ENCODE measurements around the gene WWC2. TPM values are rescaled to one million over a fixed set of nuclear protein-coding genes. Genes with fewer than 3 reads are reported as not detected.
"Not testable (repeated sequence)": the region's sequence is repeated elsewhere in the genome, so short reads cannot be mapped to it uniquely, and the experiment has no call there.

The WWC2 gene
- total RNA-seq, 1 donor from 2014 or later, result 34.4 TPM

DNA sequence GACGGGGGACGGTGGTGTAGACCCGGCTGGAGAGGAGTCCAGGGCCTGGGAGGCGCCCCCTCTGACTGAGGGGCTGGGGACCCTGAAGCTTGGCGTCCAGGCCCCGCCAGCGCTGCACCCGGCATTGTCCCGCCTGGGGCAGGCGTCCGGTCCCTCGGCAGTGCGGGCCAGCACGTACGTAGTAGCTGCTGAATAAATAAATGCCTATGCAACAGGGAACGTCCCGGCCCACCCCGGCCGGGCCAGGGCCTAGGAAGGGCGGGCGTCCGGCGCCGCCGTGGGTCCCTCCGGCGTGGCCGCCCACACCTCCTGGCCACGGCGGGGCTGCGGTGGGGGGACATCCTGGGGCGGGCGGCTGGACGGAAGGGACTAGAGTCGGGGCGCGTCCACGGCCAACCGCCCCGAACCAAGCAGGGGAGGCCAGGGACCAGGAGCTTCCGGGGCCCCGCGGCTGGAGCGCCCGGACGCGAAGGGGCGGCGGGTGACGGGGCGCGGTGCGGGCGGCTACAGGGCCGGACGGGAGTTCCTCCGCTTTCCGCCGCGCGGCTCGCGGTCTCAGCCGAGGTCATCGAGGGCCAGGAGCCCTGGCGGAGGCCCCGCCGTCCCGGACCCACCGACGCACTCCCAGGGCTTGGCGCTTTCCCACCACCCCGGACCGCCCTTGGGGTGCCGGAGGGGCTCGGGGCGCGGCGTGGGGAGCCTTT, 886 bp upstream of the WWC2 start:
- ATAC-seq (ENCODE audit: poor library complexity), result peak; percentile 79
- intact Hi-C loops (cut with DNase I), result no loop called here
- peak; percentile 78 for DNase-seq

DNA sequence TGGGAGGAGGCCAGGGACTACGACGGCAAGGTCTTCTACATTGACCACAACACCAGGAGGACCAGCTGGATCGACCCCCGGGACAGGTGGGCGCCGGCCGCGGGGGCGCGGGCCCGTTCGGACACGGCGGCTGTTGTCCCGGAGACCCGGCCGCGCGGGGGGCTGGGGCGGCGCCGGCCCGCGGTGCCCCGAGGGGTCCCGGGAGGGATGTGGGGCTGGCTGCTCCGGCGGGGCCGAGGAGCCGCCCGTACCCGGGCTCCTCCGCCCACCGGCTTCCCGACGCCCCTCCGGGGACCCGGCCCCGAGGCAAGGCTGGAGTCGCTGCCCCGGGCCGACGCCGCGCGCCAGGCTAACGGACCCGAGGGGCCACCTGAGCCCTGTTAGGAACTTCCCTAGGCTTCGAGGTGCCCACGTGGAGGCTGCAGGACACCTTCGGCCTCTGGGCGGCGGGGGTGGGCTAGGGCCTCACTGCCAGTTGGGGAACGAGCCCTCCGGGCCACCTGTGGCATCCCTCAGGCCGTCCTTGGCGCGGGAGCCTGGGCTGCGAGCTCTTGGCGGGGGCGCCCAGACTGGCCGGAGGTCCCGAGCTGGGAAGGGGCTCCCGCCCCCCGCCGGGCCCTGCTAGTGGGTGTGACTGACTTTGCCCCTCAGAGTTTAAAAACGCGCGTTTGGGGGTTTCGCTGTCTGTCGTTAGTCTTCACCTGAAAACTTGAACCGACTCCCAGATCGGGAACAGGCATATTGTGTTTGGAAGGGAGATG, 660 bp downstream of the WWC2 start:
- intact Hi-C loops (cut with DNase I), result no loop called here
- ATAC-seq (ENCODE audit: poor library complexity) (no peak), DNase-seq (peak; percentile 56)

DNA sequence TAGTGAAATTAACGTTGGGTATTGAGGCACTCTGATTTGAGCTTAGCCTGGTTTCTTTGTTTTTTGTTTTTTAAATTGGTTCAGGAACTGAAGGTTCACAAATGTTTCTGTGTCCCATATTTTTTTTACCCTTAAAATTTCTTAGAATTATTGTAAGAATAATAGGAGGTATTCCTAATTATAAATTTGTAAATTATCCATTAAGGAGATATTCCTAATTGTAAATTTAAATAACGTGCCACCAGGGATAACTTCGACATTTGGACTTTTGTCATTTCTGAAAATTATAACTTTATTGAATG, 1.2 kb downstream of the WWC2 start:
- no peak for ATAC-seq (ENCODE audit: poor library complexity)
- DNase-seq, result no peak
- intact Hi-C loops (cut with DNase I), result no loop called here

DNA sequence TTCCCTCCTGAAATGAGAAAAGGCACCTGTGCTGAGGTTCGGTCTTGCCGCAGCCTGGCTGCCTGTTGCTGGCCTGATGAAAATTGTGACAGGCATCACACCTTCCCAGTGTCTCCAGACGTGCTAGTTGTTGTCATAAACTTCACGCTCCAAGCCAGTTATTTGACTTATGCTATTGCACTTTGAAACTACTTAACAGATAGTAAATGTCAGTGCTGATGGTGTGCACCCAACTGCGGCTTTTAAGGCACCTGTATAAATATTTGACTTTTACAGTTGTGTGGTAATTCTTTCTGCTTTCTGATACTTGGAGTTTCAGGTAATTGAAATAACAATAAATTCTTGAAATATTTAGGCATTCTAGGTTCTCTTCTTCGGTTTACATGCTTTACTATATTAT, 1.8 kb downstream of the WWC2 start:
- intact Hi-C loops (cut with DNase I), result no loop called here
- DNase-seq (no peak), ATAC-seq (ENCODE audit: poor library complexity) (no peak)

DNA sequence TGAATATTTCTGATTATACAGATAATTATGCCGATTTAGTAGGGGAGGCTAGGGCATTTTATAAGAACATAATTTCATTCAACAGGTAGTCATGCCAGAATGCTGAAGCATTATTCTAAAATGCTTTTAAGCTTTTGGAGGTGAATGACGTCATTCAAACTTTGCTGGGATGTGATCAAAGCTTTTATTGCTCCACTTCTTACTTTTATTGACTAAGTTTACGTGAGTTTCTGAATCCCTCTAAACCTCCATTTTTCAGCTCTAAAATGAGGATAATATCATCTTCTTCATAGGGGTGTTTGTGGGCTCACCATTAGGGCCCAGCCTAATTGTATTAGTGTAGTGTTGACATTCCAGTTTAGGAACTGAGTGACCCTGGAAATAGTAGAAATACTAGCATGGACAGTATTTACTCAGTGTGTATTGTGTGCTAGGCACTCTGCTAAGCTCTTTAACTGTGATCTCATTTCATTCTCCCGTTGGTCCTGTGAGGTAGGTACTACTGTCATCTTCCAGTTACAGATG, 3.0 kb downstream of the WWC2 start:
- DNase-seq, result no peak
- intact Hi-C loops (cut with DNase I), result no loop called here
- no peak for ATAC-seq (ENCODE audit: poor library complexity)

DNA sequence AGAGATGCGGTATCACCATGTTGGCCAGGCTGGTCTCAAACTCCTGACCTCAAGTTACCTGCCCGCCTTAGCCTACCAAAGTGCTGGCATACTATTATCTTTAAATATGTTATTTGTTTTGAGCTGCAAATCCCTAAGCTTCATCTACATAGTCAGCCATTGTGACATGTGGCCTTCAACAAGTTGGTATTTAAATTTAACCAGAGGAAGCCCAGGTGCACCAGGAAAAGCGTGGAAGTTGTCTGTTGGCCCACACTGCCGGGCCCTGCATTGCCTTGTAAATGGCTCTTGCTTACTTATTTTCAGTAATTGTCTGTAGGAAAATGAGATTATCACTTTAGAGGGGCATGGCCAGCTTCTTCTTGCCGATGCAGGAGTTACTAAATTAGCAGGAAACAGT, 6.0 kb downstream of the WWC2 start:
- DNase-seq (no peak), ATAC-seq (ENCODE audit: poor library complexity) (no peak)
- intact Hi-C loops (cut with DNase I), result no loop called here

DNA sequence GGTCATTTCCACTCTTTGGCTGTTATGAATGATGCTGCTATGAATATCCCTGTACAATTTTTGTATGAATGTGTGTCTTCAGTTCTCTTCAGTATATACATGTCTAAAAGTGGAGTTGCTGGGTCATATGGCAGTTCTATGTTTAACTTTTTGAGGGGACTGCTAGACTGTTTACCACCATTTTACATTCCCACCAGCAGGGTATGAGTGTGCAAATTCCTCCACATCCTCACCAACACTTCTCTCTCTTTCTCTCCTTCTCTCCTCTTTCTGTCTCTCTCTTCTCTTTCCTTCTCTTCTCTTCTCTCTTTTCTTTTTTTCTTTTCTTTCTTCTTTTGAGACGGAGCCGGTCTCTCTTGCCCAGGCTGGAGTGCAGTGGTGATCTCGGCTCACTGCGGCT, 7.8 kb downstream of the WWC2 start:
- intact Hi-C loops (cut with DNase I), result no loop called here
- DNase-seq (no peak), ATAC-seq (ENCODE audit: poor library complexity) (no peak)

DNA sequence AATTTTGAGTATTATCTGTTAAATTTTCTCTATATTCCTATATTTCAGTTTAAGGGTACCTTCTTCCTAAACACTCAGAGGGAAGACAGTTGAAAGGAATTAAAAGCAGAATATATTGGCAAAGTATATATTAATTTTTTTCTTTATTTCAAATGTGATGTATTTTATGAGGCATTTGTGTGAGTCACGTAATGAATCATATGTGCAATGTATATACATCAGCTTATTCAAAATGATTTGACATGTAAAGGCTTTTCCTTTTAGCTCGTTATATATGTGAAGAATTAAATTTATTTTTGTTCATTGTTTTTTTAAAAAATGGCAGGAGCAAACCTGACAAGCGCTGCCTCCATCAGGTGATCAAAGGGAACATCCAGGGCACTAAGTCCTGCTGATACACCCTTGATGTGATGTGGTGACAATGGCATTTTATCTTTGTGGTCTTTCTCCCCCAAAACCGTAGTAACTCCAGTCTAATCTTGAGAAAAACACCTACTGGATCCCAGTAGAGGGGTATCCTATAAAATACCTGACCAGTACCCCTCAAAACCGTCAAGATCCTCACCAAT, 8.9 kb downstream of the WWC2 start:
- no peak for DNase-seq

DNA sequence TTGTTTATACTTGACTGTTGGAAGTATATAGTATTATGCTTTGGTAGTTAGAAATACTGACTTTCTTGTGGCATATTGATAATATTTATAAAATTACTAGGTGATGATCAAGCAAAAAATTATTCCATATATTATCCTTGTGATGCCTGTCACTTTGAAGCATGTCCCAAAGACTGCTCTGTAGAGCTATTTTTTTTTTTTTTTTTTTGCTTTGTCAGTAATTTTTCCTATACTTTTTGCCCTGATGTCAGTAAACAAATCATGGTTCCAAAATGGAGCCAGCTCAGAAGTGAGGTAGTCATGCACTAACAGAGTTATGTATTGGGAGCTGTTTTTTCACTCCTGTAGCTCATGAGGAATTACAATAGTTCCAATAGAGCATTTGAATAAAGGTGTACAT, 11.2 kb downstream of the WWC2 start:
- intact Hi-C loops (cut with DNase I), result no loop called here
- DNase-seq (no peak), ATAC-seq (ENCODE audit: poor library complexity) (no peak)

More for the DNA sequence above, 8.9 kb downstream of the WWC2 start:
- ATAC-seq (ENCODE audit: poor library complexity), result no peak
- intact Hi-C loops (cut with DNase I), result no loop called here

DNA sequence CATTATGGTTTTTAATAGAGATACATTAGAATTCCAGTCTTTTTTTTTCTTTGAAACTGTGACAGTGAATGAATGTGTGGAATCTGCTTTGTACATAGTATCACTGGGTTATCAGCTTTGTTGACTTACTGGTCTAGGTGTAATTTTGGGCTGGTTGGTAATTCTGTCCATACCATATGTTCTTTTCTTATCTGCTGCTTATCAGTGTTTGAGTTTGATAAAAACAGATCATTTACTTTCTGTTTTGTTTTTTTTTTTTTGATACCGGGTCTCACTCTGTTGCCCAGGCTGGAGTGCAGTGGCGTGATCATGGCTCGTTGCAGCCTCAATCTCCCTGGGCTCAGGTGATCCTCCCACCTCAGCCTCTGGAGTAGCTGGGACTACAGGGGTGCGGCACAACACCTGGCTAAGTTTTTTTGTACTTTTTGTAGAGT, 12.4 kb downstream of the WWC2 start:
- intact Hi-C loops (cut with DNase I), result no loop called here
- DNase-seq (no peak), ATAC-seq (ENCODE audit: poor library complexity) (no peak)

DNA sequence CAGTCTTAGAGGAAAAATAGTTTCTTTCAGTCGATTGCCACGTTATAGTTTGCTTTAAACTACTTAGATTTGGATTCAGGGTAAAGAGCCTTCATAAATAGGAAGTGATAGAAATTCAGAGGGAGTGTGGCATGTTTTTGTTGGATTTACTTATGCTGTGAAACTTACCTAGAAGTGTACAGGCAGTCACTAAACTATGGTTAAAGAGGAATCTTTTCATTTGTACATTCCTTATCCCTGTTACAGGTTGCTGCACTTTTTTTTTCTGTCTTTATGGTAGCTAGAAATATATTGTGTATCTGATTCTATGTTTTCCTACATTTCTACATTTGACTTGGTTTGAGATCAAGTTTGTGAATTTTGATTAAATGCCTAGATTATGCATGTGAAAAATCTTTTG, 19.1 kb downstream of the WWC2 start:
- no peak for ATAC-seq (ENCODE audit: poor library complexity)
- DNase-seq, result no peak
- intact Hi-C loops (cut with DNase I), result no loop called here

DNA sequence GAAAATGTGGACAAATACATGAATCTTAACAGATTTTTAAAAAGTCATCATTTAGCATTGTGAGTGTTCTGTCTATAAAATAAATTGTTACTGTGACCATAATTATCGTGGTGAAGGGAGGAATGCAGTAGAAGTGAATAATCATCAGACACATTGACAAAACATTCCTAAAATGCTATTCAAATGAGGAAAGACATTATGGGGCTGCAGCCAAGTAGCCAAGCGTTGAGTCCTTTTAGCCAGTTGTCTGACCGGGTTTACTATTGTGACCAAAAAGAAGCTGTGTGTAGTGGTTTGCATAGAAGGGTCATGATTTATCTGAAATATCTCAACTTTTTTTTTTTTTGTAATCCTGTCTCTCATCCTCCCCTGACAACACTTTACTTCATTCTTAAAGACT, 19.5 kb downstream of the WWC2 start:
- DNase-seq, result no peak
- ATAC-seq (ENCODE audit: poor library complexity), result peak; percentile 52
- intact Hi-C loops (cut with DNase I), result no loop called here

DNA sequence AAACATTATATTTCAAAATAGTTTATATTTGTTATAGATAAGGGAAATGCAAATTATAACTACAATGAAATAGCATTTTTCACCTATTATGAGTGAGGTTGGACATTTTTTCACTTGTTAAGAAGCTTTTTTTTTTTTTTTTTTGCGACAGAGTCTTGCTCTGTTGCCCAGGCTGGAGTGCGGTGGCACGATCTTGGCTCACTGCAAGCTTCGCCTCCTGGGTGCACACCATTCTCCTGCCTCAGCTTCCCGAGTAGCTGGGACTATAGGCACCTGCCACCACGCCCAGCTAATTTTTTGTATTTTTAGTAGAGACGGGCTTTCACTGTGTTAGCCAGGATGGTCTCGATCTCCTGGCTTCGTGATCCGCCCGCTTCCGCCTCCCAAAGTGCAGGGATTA, 22.6 kb downstream of the WWC2 start:
- ATAC-seq (ENCODE audit: poor library complexity); intact Hi-C loops (cut with DNase I); DNase-seq: not testable (repeated sequence)

DNA sequence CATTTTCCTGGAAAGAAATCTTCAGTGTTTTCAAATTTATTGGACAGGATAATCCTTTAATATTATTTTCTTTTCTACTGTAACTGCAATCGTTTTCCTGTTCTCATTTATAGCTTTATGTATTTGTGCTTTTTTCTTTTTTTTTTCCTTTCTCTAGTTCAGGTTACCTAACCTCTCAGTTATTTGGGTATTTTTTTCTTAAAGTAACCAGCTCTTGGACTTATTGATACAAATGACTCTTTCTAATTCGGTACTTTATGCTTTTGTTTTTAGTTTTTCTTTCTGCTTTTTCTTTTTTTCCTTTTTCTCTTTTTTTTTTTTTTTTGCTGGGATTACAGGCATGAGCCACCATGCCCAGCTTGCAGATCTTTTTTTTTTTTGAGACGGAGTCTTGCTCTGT, 25.2 kb downstream of the WWC2 start:
- ATAC-seq (ENCODE audit: poor library complexity), result no peak
- intact Hi-C loops (cut with DNase I), result no loop called here
- no peak for DNase-seq

DNA sequence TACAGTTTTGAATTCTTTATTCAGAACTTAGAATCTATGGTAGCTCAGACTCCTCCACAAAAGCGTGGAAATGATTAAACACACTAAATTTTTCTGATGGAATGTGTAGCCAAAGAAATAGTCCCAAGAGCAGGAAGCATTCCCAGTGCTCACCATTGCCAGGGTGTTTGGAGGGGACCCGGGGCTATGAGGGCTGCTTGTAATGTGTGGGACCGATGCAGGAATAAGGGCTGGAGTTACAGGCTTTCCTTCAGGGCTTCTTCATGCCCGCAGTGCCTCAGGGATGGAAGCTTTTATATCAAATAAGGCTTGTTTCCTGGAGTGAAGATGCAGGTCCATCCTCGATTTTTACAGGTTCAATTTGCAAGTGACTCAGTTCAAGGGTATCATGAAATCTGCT, 25.8 kb downstream of the WWC2 start:
- no peak for DNase-seq
- ATAC-seq (ENCODE audit: poor library complexity), result no peak
- intact Hi-C loops (cut with DNase I), result no loop called here

DNA sequence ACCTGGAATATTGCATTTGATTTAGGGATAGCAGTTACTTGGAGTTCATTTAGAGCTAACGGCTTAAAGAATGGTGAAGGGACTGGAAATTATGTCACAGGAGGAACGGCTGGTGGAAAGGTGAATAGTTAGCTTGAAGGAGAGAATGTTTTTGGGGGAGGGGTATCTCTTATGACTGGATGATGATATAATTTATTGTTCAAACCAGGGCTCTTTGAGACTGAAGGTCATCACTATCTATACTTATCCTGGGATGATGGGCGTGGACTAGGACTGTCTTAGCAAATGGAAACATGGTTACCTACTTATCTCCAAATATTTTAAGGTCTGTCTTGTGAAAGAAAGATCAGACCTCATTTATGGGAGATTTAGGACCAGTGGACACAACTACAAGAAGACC, 30.1 kb downstream of the WWC2 start:
- intact Hi-C loops (cut with DNase I), result no loop called here
- DNase-seq (no peak), ATAC-seq (ENCODE audit: poor library complexity) (no peak)

DNA sequence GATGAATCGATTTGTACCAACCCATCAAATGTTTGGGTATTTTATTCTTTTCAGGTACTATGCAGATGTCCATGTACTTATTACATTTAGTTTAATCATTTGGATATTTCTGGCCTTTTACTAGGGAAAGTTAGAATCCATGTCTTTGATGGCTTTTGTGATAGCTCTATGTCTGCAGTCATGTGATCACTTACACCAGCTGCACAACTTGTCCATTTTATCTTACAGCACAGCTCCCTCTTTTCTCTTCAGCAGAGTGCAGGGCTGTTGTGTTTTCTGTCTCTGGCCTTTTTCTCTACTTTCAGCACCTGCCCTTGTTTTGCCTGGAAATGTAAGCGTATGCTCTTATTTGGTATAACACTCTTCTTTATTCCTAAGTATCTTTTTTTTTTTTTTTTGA, 30.6 kb downstream of the WWC2 start:
- ATAC-seq (ENCODE audit: poor library complexity) (peak; percentile 22), DNase-seq (no peak)
- intact Hi-C loops (cut with DNase I), result no loop called here

DNA sequence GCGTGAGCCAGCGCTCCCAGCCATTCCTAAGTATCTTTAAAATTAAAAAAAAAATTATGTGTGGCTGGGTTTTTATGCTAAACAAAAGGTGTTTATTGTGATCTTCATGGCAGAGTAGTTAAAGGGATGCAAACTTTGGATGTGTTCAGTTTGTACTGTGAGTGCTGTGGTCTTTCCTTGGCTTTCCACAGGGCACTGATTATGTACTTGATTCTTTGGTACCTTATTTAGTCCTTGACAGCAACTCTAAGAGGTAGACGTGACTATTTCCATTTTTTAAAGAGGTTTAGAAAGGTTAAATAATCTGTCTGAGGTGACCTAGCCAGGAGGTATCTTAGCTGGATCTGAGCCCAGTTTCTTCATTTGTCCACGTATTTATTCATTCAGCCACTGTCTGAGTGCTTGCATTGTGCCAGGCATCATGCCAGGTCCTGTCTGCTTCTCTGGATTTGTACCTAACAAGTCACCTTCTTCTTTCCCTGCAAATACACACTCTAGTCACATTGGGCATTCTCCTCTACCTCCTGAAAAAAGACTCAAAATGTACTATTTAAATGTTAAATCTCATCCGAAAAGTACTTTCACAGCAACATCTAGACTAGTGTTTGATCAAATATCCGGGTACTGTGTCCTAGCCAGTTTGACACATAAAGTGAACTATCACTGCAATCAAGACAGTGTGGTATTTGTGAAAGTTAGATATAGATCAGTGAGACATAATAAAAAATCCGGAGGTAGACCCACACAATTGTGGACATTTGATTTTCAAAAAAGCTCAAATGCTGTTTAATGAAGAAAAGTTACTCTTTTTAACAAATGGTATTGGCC, 31.5 kb downstream of the WWC2 start:
- DNase-seq (peak; percentile 72), ATAC-seq (ENCODE audit: poor library complexity) (peak; percentile 82)
- intact Hi-C loops (cut with DNase I), result no loop called here

DNA sequence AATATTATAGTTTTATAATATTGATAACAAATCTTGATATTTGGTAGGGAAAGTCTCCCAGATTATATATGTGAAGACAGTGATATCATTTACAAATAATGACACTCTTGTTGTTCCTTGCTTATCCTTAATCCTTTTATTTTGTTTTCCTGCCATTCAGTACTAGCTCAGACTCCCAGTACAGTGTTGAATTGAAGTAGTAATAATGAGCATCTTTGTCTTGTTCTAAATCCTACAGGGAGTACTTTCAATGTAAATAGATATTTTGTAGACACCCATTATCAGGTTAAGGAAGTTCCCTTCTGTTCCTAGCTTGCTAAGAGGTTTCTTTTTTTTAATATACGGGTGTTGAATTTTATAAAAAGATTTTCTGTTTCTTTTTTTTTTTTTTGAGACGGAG, 33.0 kb downstream of the WWC2 start:
- no peak for ATAC-seq (ENCODE audit: poor library complexity)
- intact Hi-C loops (cut with DNase I), result no loop called here
- no peak for DNase-seq

Measured in Right ventricle myocardium superior (tissue), 1 donor.